ENCODE data around the gene AP4M1.

AP4M1 gene

DNA sequence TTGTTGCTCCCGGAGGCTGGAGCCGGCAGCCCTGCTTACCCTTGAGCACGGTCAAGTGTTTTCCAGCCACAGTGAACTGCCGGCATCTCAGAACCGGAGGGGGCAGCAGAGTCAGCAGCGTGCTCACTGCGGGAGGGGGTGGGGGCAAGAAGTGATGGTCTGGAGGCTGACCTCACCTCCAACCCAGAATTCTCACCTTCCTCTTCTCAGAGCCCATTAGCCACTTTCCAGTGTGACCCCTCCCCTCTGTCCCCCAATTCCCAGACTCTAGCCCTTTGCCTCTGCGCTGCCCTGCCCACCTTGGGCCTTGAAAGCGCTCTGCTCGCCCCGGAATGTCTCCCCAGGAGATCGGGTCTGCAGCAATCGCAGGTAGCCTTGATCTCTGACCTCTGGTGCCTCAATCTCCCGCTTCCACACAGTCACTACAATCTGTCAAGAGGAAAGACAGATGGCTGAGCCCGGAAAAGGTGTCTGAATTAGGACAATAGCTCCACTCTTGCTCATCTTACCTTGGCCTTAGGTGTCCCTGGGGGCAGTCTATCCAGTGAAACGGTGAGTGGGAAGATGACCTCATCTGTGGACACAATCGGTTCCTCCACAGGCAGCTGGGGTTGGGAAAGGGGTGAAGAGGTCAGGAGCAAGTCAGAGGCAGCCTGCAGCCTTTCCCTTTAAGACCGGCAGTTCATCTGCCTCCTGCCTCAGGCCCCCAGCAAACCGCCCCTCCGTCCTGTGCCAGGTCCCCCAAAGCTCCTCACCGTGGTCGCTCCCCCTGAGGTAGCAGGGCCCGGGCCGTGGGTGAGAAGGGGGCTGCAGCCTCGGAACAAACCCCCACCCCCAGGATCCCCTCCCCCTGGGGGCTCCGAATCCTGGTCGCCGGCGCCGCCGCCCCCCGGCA lies 56.1 kb downstream of the AP4M1 start:
- TF ChIP-seq, protein P1, sequence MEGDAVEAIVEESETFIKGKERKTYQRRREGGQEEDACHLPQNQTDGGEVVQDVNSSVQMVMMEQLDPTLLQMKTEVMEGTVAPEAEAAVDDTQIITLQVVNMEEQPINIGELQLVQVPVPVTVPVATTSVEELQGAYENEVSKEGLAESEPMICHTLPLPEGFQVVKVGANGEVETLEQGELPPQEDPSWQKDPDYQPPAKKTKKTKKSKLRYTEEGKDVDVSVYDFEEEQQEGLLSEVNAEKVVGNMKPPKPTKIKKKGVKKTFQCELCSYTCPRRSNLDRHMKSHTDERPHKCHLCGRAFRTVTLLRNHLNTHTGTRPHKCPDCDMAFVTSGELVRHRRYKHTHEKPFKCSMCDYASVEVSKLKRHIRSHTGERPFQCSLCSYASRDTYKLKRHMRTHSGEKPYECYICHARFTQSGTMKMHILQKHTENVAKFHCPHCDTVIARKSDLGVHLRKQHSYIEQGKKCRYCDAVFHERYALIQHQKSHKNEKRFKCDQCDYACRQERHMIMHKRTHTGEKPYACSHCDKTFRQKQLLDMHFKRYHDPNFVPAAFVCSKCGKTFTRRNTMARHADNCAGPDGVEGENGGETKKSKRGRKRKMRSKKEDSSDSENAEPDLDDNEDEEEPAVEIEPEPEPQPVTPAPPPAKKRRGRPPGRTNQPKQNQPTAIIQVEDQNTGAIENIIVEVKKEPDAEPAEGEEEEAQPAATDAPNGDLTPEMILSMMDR (IDR thresholded peaks at IDR 0.05; ENCODE audit: low read depth, low read length): peak; percentile 28
- no peak for DNase-seq (ENCODE audit: low read depth, low spot score)
- H3K4me3 ChIP-seq (ENCODE audit: low read depth, low read length): peak overlapping the region; percentile 57
- in situ Hi-C loops (cut with HindIII; ENCODE audit: low sequenced_read_pairs): no loop called here

All from astrocyte of the spinal cord (primary cell).